LNCAP (cell line): ENCODE measurements around the gene SSH2.

Experiments used
- CTCF ChIP-seq: fragments of 450-650 bp; IDR thresholded peaks from 2 replicates; pipeline ENCODE4 v1.5.1; 2017; ENCODE audit warnings: mild to moderate bottlenecking

Gene SSH2

DNA sequence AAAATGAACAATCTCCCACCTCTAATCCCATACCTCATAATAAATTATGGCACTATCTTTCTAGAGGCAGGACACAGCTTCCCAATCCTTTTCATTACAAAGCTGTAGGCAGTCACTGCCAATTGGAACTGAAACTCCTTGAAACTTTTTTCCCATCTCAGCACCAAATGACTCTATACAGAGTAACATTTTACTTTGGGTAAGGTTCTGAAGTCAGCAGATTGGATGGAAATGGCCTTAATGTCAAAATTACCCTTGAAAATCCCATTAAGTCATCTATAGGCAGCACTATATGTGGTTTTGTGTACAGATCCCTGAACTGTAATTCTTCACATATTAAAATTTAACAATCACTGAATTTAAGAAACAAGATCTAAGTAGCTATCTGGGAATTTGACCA is 277.1 kb downstream of the SSH2 start:
- TF ChIP-seq CTCF = no peak

GRCh38 chr17:29650396-29650795 is 279.6 kb downstream of the SSH2 start:
- no peak for TF ChIP-seq CTCF

DNA sequence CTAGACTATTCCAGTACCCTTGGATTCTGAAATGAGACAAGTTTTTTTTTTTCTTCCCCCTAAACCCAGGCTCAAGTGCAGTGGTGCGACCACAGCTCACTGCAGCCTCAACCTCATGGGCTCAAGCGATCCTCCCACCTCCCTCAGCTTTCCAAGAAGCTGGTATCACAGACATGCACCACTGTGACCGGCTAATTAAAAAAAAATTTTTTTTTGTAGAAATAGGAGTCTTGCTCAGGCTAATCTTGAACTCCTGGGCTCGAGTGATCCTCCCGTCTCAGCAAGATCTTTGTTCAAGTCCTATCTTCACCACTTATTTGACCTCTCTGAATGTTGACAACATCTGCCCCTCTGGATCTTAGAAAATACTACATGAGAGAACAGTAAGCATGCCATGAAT is 280.7 kb downstream of the SSH2 start:
- TF ChIP-seq CTCF = no peak

- TF ChIP-seq CTCF = no peak
Observed at GRCh38 chr17:29648005-29648404, 282.0 kb downstream of the SSH2 start.

GRCh38 chr17:29645515-29646051 is 284.4 kb downstream of the SSH2 start:
- TF ChIP-seq CTCF = no peak

- TF ChIP-seq CTCF = no peak
Observed at GRCh38 chr17:29643817-29644160, 286.2 kb downstream of the SSH2 start.

DNA sequence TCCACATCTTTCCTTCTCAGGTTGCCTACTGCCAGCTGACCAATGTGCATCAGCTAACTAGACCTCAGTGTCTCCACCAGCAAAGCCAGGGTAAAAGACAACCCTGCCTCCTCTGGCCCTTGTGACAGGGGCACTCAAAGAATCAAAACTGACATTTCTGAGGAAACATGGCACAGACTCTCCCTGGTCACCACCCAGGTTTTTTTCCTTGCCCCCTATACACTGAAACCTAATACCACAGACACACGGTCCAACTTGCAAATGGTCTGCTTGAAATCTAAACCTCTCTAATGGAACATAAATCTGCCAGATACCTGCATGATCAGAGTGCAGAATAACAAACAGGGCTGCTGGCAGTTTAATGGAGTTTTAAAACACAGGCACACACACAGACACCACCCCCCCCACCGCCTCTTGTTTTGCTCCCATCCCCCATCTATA is 287.8 kb downstream of the SSH2 start:
- no peak for TF ChIP-seq CTCF

GRCh38 chr17:29640981-29641642 is 288.9 kb downstream of the SSH2 start:
- TF ChIP-seq CTCF = no peak
